Retinal pigment epithelial cell (primary cell): ENCODE measurements around the gene CHD3.
A peak's percentile ranks its signal among the peaks of the same experiment; 100 is the strongest.

Experiments used
- DNase-seq: peaks from one replicate; pipeline ENCODE4 v3.0.0-alpha.2; 2010; ENCODE audit warnings: low read depth
- H3K4me3 ChIP-seq: 2 replicates; pipeline ENCODE4 v1.5.1; 2011; ENCODE audit warnings: mild to moderate bottlenecking, low read length, control low read depth, moderate library complexity
- CTCF ChIP-seq: conservative IDR thresholded peaks from 2 replicates; pipeline ENCODE4 v1.5.1; 2011; ENCODE audit warnings: low read depth, low read length, control low read depth, inconsistent platforms

Gene CHD3

GRCh38 chr17:7850701-7851437, 37.7 kb upstream of the CHD3 start:
- no peak overlapping the region for H3K4me3 ChIP-seq
- DNase-seq, result no peak
- no peak for TF ChIP-seq CTCF

- no peak overlapping the region for H3K4me3 ChIP-seq
- no peak for DNase-seq
- peak; percentile 92 for TF ChIP-seq CTCF
Measured at GRCh38 chr17:7851438-7852261, 36.9 kb upstream of the CHD3 start.

- H3K4me3 ChIP-seq, result no peak overlapping the region
- no peak for TF ChIP-seq CTCF
- DNase-seq, result no peak
Measured at GRCh38 chr17:7852262-7852670, 36.3 kb upstream of the CHD3 start.

- no peak for DNase-seq
- TF ChIP-seq CTCF, result no peak
- no peak overlapping the region for H3K4me3 ChIP-seq
Measured at GRCh38 chr17:7852919-7853690, 35.5 kb upstream of the CHD3 start.

GRCh38 chr17:7853691-7854038, 34.9 kb upstream of the CHD3 start:
- DNase-seq, result no peak
- no peak for TF ChIP-seq CTCF
- no peak overlapping the region for H3K4me3 ChIP-seq

- no peak for TF ChIP-seq CTCF
- H3K4me3 ChIP-seq, result peak overlapping the region; percentile 52
- DNase-seq, result no peak
Measured at GRCh38 chr17:7854078-7854777, 34.4 kb upstream of the CHD3 start.
